Caki2 (cell line): ENCODE measurements around the gene GAD1. TPM values are rescaled to one million over a fixed set of nuclear protein-coding genes. Genes with fewer than 3 reads are reported as not detected.
A peak's percentile ranks its signal among the peaks of the same experiment; 100 is the strongest.

Experiments
- DNase-seq: peaks from one replicate; pipeline ENCODE4 v3.0.0-alpha.2; 2015; ENCODE audit warnings: low read depth
- in situ Hi-C: cut with HindIII; loops from 2 replicates; pipeline ENCODE4 v1.10.0; 2016; ENCODE audit warnings: low sequenced_read_pairs, low pct_unique_long_range_greater_than_20kb, mixed read lengths
- total RNA-seq: library from RNA; depleted of rRNA; stranded (reverse); fragments of >200 nt; shearing (Covaris generic); gene quantifications from 2 replicates; pipeline ENCODE4 v1.2.3, GENCODE V29; 2014; ENCODE audit warnings: low replicate concordance; rRNA removed

Gene GAD1
- 4.4 and 5.6 TPM in 2 replicates for total RNA-seq

- DNase-seq = peak; percentile 74
- in situ Hi-C loops = no loop called here
These were observed at the start of gene GAD1 for GRCh38 chr2:170816504-170817092. TSS of gene GAD1 (plus strand) at chr2:170816887. CDS start at chr2:170818592, 1,705 bp downstream.

- DNase-seq = peak; percentile 70
- in situ Hi-C loops = no loop called here
These were observed 46.6 kb upstream of the GAD1 start, which contains the start of gene ERICH2 for GRCh38 chr2:170770008-170770605. TSS of gene ERICH2 (plus strand) at chr2:170770378. CDS start at chr2:170770682, 304 bp downstream.

GRCh38 chr2:170770606-170771420 is 45.9 kb upstream of the GAD1 start:
- in situ Hi-C loops = no loop called here
- DNase-seq = peak; percentile 76

GRCh38 chr2:170771421-170771937 is 45.2 kb upstream of the GAD1 start:
- no peak for DNase-seq
- in situ Hi-C loops = no loop called here

GRCh38 chr2:170772295-170772694 is 44.4 kb upstream of the GAD1 start:
- in situ Hi-C loops = no loop called here
- DNase-seq = no peak

GRCh38 chr2:170774074-170774473 is 42.6 kb upstream of the GAD1 start:
- in situ Hi-C loops = no loop called here
- DNase-seq = no peak

- in situ Hi-C loops = no loop called here
- DNase-seq = no peak
These were observed 37.8 kb upstream of the GAD1 start for GRCh38 chr2:170778900-170779299.

- in situ Hi-C loops = no loop called here
- DNase-seq = no peak
These were observed 37.4 kb upstream of the GAD1 start for GRCh38 chr2:170779304-170779703.

GRCh38 chr2:170782673-170783072 is 34.0 kb upstream of the GAD1 start:
- no peak for DNase-seq
- in situ Hi-C loops = no loop called here

GRCh38 chr2:170783549-170783948 is 33.1 kb upstream of the GAD1 start:
- in situ Hi-C loops = no loop called here
- DNase-seq = no peak

GRCh38 chr2:170798996-170799395 is 17.7 kb upstream of the GAD1 start:
- in situ Hi-C loops = no loop called here
- DNase-seq = no peak

- no peak for DNase-seq
- in situ Hi-C loops = no loop called here
These were observed 10.1 kb upstream of the GAD1 start for GRCh38 chr2:170806548-170806947.

GRCh38 chr2:170812710-170813600 is 3.7 kb upstream of the GAD1 start:
- in situ Hi-C loops = no loop called here
- DNase-seq = peak; percentile 51

- in situ Hi-C loops = no loop called here
- DNase-seq = peak; percentile 21
These were observed 2.8 kb upstream of the GAD1 start for GRCh38 chr2:170813611-170814532.

- DNase-seq = no peak
- in situ Hi-C loops = no loop called here
These were observed 2.0 kb upstream of the GAD1 start for GRCh38 chr2:170814533-170815230.

GRCh38 chr2:170815311-170815710 is 1.4 kb upstream of the GAD1 start:
- DNase-seq = no peak
- in situ Hi-C loops = no loop called here
